ENCODE measurements around the gene SNAP91. TPM values are rescaled to one million over a fixed set of nuclear protein-coding genes. Genes with fewer than 3 reads are reported as not detected.

Gene SNAP91
- total RNA-seq, 1 donor from 2014 or later = 3.4 TPM

GRCh38 chr6:83509441-83509840 is 199.5 kb downstream of the SNAP91 start:
- TF ChIP-seq, protein P1, sequence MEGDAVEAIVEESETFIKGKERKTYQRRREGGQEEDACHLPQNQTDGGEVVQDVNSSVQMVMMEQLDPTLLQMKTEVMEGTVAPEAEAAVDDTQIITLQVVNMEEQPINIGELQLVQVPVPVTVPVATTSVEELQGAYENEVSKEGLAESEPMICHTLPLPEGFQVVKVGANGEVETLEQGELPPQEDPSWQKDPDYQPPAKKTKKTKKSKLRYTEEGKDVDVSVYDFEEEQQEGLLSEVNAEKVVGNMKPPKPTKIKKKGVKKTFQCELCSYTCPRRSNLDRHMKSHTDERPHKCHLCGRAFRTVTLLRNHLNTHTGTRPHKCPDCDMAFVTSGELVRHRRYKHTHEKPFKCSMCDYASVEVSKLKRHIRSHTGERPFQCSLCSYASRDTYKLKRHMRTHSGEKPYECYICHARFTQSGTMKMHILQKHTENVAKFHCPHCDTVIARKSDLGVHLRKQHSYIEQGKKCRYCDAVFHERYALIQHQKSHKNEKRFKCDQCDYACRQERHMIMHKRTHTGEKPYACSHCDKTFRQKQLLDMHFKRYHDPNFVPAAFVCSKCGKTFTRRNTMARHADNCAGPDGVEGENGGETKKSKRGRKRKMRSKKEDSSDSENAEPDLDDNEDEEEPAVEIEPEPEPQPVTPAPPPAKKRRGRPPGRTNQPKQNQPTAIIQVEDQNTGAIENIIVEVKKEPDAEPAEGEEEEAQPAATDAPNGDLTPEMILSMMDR (conservative IDR thresholded peaks at IDR 0.05) = no peak
- H3K36me3 Mint-ChIP-seq = no peaks in the 10 kb centered on the region
- H3K4me1 Mint-ChIP-seq (ENCODE audit: unreplicated experiment) = peaks cover 13% of the 10 kb centered on the region
- H3K27me3 Mint-ChIP-seq = peaks cover 6% of the 10 kb centered on the region
- no peaks in the 10 kb centered on the region for H3K9me3 Mint-ChIP-seq
- DNase-seq (ENCODE audit: extremely low spot score, unreplicated experiment) = no peak
- H3K4me3 Mint-ChIP-seq = no peak overlapping the region
- no peak overlapping the region for H3K27ac Mint-ChIP-seq

DNA sequence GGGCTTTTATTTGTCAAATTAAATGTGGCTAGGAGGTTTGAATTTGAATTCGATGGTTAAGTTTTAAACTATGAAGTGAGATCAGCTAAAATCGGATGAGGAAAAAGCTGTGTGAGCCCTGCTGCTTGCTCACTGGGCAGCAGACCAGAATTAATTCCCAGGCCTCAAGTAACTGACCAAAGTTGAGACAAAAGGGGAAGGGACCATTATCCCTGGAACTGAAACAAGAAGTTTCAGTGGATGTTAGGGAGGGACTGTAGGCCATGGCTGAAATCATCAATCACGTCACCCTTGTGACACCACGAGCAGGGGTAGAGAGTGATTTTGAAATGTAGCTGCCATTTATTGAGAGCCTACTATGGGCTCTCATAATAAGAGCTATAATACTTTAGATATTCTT is 203.5 kb downstream of the SNAP91 start:
- Mint-ChIP-seq H3K4me1 (ENCODE audit: unreplicated experiment) (no peaks in the 10 kb centered on the region), H3K9me3 (no peaks in the 10 kb centered on the region), H3K27ac (no peak overlapping the region), H3K4me3 (no peak overlapping the region), H3K36me3 (no peaks in the 10 kb centered on the region), H3K27me3 (no peaks in the 10 kb centered on the region)
- TF ChIP-seq, protein P1 (conservative IDR thresholded peaks at IDR 0.05) = no peak
- DNase-seq (ENCODE audit: extremely low spot score, unreplicated experiment) = no peak

Other genes starting within 250 kb of the SNAP91 start
- 3.1 and 6.5 TPM in 2 replicates for gene PRSS35, start 196.6 kb downstream of the SNAP91 start, total RNA-seq (ENCODE audit: low replicate concordance)
- gene RIPPLY2, start 144.3 kb upstream of the SNAP91 start, total RNA-seq (ENCODE audit: low replicate concordance) = 1.6 and 1.8 TPM in 2 replicates
- 9.0 and 17.4 TPM in 2 replicates for gene CYB5R4, start 150.6 kb upstream of the SNAP91 start, total RNA-seq (ENCODE audit: low replicate concordance)

Data from type B pancreatic cell (in vitro differentiated cells).